PC-9 (cell line): ENCODE measurements around the gene TMEM151A. TPM values are rescaled to one million over a fixed set of nuclear protein-coding genes. Genes with fewer than 3 reads are reported as not detected.

Experiments
- BruUV-seq: library from RNA; stranded (reverse); fragments of 400-500 nt; replicated peaks from 2 replicates; lab custom pipeline; 2021; lab: Mats Ljungman, UMichigan
- CTCF ChIA-PET: fragments of 300-600 bp; sonication (Branson Sonifier 250); formaldehyde crosslinking; loops from one replicate; lab custom pipeline; 2022; ENCODE audit warnings: antibody characterized with exemption; lab: Charles Lee
- POLR2A ChIA-PET: fragments of 300-600 bp; sonication (Branson Sonifier 250); formaldehyde crosslinking; loops from one replicate; lab custom pipeline; 2022; ENCODE audit warnings: antibody characterized with exemption; ENCODE audit not compliant: unreplicated experiment; lab: Charles Lee
- DNase-seq, 2 experiments: peaks; one replicate each; pipeline versions ENCODE4 v3.0.0 to v3.0.0-alpha.2; 2015 to 2022; ENCODE audit warnings: mixed read lengths in 1 of 2
- H2AFZ ChIP-seq: fragments of 200-600 bp; sonication (generic); 2 replicates; pipeline ENCODE4 v1.8.1; 2017; ENCODE audit warnings: antibody characterized with exemption
- H3F3A ChIP-seq: fragments of 200-600 bp; sonication (generic); 2 replicates; pipeline ENCODE4 v1.8.1; 2017; ENCODE audit warnings: antibody characterized with exemption, mild to moderate bottlenecking, low read depth; ENCODE audit not compliant: insufficient read depth
- H3K27ac ChIP-seq: fragments of 200-600 bp; sonication (generic); 2 replicates; pipeline ENCODE4 v1.6.1; 2016; ENCODE audit warnings: mixed run types
- H3K27me3 ChIP-seq: fragments of 200-600 bp; sonication (generic); 2 replicates; pipeline ENCODE4 v1.6.1; 2016; ENCODE audit warnings: low read depth, mixed run types; ENCODE audit not compliant: insufficient read depth
- H3K36me3 ChIP-seq: fragments of 200-600 bp; sonication (generic); 2 replicates; pipeline ENCODE4 v1.6.1; 2016; ENCODE audit warnings: low read depth, mixed run types
- H3K4me1 ChIP-seq: fragments of 200-600 bp; sonication (generic); replicated peaks from 2 replicates; pipeline ENCODE4 v1.6.1; 2016; ENCODE audit warnings: mixed run types; ENCODE audit not compliant: insufficient read depth
- H3K4me2 ChIP-seq: fragments of 200-600 bp; sonication (generic); 2 replicates; pipeline ENCODE4 v1.6.1; 2017; ENCODE audit warnings: mixed run types
- H3K4me3 ChIP-seq: fragments of 200-600 bp; sonication (generic); 2 replicates; pipeline ENCODE4 v1.6.1; 2016; ENCODE audit warnings: mixed run types
- H3K79me2 ChIP-seq: fragments of 200-600 bp; sonication (generic); 2 replicates; pipeline ENCODE4 v1.6.1; 2017; ENCODE audit warnings: low read depth, mixed run types
- H3K9me2 ChIP-seq: fragments of 200-600 bp; sonication (generic); 2 replicates; pipeline ENCODE4 v1.8.1; 2017; ENCODE audit warnings: mild to moderate bottlenecking; ENCODE audit not compliant: insufficient read depth
- H3K9me3 ChIP-seq: fragments of 200-600 bp; sonication (generic); 2 replicates; pipeline ENCODE4 v1.8.1; 2016; ENCODE audit warnings: low read depth; ENCODE audit not compliant: insufficient read depth
- H4K20me1 ChIP-seq: fragments of 200-600 bp; sonication (generic); 2 replicates; pipeline ENCODE4 v1.8.1; 2017; ENCODE audit not compliant: insufficient read depth
- EZH2 ChIP-seq: fragments of 200-600 bp; sonication (generic); IDR thresholded peaks from 2 replicates; pipeline ENCODE4 v1.8.0; 2017; ENCODE audit warnings: antibody characterized with exemption, low read depth
- intact Hi-C: fragments of 100-400 bp; cut with micrococcal nuclease; formaldehyde crosslinking; loops from one replicate; pipeline ENCODE4 v1.10.0; 2022; ENCODE audit not compliant: unreplicated experiment
- total RNA-seq: library from RNA; stranded (reverse); gene quantifications from 2 replicates; pipeline ENCODE4 v1.2.3, GENCODE V29; 2021
- TF ChIP-seq, protein P1 (sequence below): fragments of 200-600 bp; sonication (generic); conservative IDR thresholded peaks from 2 replicates; pipeline ENCODE4 v1.6.1; 2017; ENCODE audit warnings: mixed run types, antibody characterized with exemption, mild to moderate bottlenecking, moderate library complexity

TMEM151A gene
- total RNA-seq, 1 experiment from 2014 or later = 0.22 TPM

DNA sequence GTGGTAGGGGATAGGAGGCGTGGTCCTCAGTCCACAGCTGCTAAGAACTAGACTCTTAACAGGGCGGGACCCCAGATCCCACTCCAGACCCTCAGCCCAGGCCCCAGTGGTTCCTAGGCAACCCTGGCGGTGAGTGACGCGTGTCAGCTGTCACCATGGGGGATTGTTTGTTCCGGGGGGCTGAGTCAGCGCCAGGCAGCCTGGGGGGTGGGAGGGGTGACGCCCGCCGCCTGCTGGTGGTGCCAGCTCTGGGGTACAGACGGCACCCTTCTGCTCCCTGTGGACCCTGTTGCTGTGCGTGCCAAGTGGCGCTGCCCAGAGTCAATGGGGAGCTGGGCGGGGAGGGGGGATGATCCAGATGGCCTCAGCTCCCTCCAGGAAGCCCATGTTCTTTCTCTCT, 11.3 kb upstream of the TMEM151A start:
- no peak overlapping the region for H3K4me3 ChIP-seq
- H3K79me2 ChIP-seq = no peaks in the 10 kb centered on the region
- TF ChIP-seq, protein P1, sequence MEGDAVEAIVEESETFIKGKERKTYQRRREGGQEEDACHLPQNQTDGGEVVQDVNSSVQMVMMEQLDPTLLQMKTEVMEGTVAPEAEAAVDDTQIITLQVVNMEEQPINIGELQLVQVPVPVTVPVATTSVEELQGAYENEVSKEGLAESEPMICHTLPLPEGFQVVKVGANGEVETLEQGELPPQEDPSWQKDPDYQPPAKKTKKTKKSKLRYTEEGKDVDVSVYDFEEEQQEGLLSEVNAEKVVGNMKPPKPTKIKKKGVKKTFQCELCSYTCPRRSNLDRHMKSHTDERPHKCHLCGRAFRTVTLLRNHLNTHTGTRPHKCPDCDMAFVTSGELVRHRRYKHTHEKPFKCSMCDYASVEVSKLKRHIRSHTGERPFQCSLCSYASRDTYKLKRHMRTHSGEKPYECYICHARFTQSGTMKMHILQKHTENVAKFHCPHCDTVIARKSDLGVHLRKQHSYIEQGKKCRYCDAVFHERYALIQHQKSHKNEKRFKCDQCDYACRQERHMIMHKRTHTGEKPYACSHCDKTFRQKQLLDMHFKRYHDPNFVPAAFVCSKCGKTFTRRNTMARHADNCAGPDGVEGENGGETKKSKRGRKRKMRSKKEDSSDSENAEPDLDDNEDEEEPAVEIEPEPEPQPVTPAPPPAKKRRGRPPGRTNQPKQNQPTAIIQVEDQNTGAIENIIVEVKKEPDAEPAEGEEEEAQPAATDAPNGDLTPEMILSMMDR = no peak
- no peak for TF ChIP-seq EZH2
- H3K4me2 ChIP-seq = no peak overlapping the region
- H3K4me1 ChIP-seq = no peaks in the 10 kb centered on the region
- peaks cover 44% of the 10 kb centered on the region for H4K20me1 ChIP-seq
- H3K9me3 ChIP-seq = no peaks in the 10 kb centered on the region
- BruUV-seq = no TSS peak
- H3K36me3 ChIP-seq = no peaks in the 10 kb centered on the region; the same call in 1 of the 2 replicates
- ChIA-PET CTCF (no interaction called here), POLR2A (interaction anchor here (0.6 kb wide), 1 partner anchor 9 kb away, joined by 5 read pairs; no protein-coding TSS in a partner anchor)
- H3K9me2 ChIP-seq = no peaks in the 10 kb centered on the region
- H3K27me3 ChIP-seq = no peaks in the 10 kb centered on the region
- H3K27ac ChIP-seq = no peak overlapping the region
- intact Hi-C loops = no loop called here
- DNase-seq = no peak
- H3F3A ChIP-seq = peaks cover 35% of the 10 kb centered on the region
- no peak overlapping the region for H2AFZ ChIP-seq

DNA sequence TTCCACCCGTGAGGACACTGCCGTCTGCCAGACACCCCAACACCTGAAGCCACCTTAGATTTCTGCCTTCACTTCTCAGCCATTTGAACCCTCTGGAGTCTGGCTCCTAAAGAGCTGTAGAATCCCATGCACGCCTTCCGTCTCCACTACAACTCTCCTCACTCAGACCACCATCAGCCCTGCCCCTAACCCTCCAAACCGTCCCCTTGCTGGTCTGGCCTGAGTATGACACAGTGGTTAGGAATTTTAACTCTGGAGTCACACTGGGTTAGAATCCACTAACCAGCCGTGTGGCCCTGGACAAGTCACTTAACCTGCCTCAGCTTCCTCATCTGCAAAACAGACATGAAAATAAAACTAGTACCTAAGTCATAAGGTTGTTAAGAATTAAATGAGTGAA, 10.7 kb upstream of the TMEM151A start:
- Histone ChIP-seq H2AFZ (no peak overlapping the region), H3K4me2 (no peak overlapping the region), H3K27ac (no peak overlapping the region), H3K4me3 (no peak overlapping the region), H3K9me3 (no peaks in the 10 kb centered on the region), H3K4me1 (no peaks in the 10 kb centered on the region), H3F3A (peaks cover 35% of the 10 kb centered on the region), H3K27me3 (no peaks in the 10 kb centered on the region), H3K36me3 (no peaks in the 10 kb centered on the region; the same call in 1 of the 2 replicates), H3K9me2 (no peaks in the 10 kb centered on the region), H4K20me1 (peaks cover 44% of the 10 kb centered on the region), H3K79me2 (no peaks in the 10 kb centered on the region)
- CTCF ChIA-PET = interaction anchor here (0.6 kb wide), 1 partner anchor 59 kb away, joined by 3 read pairs; no protein-coding TSS in a partner anchor
- POLR2A ChIA-PET = interaction anchor here (0.6 kb wide), 1 partner anchor 9 kb away, joined by 5 read pairs; no protein-coding TSS in a partner anchor
- no peak for DNase-seq
- BruUV-seq = no TSS peak
- TF ChIP-seq, protein P1 = no peak
- no peak for TF ChIP-seq EZH2
- intact Hi-C loops = no loop called here

DNA sequence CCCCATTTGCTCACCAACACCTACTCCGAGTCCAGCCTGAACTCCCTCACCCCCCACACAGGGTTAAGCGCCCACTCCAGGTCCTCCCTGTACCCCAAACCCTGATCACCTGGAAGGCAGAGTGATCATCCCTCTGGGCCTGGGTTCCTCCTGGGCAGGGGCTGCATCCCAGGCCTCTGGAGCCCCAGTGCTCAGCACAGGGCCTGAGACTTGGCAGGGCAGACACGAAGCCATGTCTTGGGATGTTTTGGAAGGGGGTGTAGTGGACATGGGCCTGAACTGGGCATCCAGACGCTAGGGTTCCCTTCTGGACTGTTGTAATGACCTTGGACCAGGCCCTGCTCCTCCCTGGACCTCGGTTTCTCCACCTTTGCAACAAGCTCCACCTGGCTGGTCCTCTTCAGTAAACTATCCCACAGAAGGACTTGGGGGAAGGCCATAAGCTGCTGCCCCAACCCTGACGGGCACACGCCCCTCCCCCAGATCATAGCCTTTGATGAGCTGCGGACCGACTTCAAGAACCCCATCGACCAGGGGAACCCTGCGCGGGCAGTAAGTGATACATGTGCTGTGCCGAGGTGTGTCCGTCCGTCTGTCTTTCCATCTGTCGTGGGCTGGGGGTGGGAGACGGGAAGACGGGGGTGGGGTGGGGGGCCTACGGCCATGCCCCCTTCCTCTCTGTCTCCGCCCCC, 9.8 kb upstream of the TMEM151A start:
- no TSS peak for BruUV-seq
- H3F3A ChIP-seq = peaks cover 35% of the 10 kb centered on the region
- H3K4me2 ChIP-seq = no peak overlapping the region
- H3K9me2 ChIP-seq = no peaks in the 10 kb centered on the region
- CTCF ChIA-PET = interaction anchor here (0.5 to 0.8 kb wide), 3 partner anchors 9 to 155 kb away, joined by 3 to 18 read pairs (median 3); no protein-coding TSS in a partner anchor
- H3K79me2 ChIP-seq = peaks cover 5% of the 10 kb centered on the region; the same call in 1 of the 2 replicates
- DNase-seq = no peak
- no peak overlapping the region for H3K27ac ChIP-seq
- no peak overlapping the region for H2AFZ ChIP-seq
- H4K20me1 ChIP-seq = peaks cover 47% of the 10 kb centered on the region
- no peaks in the 10 kb centered on the region for H3K9me3 ChIP-seq
- no peaks in the 10 kb centered on the region; the same call in 1 of the 2 replicates for H3K36me3 ChIP-seq
- TF ChIP-seq, protein P1 = no peak
- TF ChIP-seq EZH2 = no peak
- H3K4me1 ChIP-seq = no peaks in the 10 kb centered on the region
- intact Hi-C loops = no loop called here
- H3K27me3 ChIP-seq = no peaks in the 10 kb centered on the region
- POLR2A ChIA-PET = interaction anchor here (0.6 kb wide), 1 partner anchor 31 kb away, joined by 4 read pairs; no protein-coding TSS in a partner anchor
- H3K4me3 ChIP-seq = no peak overlapping the region
